H1 (cell line): ENCODE results near the gene STIL. TPM values are rescaled to one million over a fixed set of nuclear protein-coding genes. Genes with fewer than 3 reads are reported as not detected.

ENCODE experiments used
- CTCF ChIA-PET: fragments of 300-600 bp; sonication (Branson Sonifier 250); formaldehyde crosslinking; loops from one replicate; lab custom pipeline; 2021; ENCODE audit not compliant: partially characterized antibody; lab: Charles Lee
- POLR2A ChIA-PET: fragments of 300-600 bp; sonication (Branson Sonifier 250); formaldehyde crosslinking; loops from one replicate; lab custom pipeline; 2021; ENCODE audit warnings: inconsistent platforms; ENCODE audit not compliant: partially characterized antibody; lab: Charles Lee
- DNase-seq, 2 experiments: peaks; one replicate each; pipeline versions ENCODE4 v3.0.0 to v3.0.0-alpha.2; 2010 to 2022; ENCODE audit warnings: low spot score in 2 of 2, low read depth in 1 of 2, mixed read lengths in 1 of 2
- FAIRE-seq: peaks from 2 replicates; lab custom pipeline; 2011; peaks lifted over from hg19 to GRCh38; lab: Jason Lieb, UNC
- H2AFZ ChIP-seq: 2 replicates; pipeline ENCODE4 v1.8.1; 2012; ENCODE audit warnings: low read length, inconsistent platforms
- H2AK5ac ChIP-seq: 2 replicates; pipeline ENCODE4 v1.6.1; 2013; ENCODE audit warnings: low read depth, low read length
- H2BK120ac ChIP-seq: replicated peaks from 2 replicates; pipeline ENCODE3; 2013; ENCODE audit warnings: low read depth, low read length, inconsistent platforms
- H2BK12ac ChIP-seq: 2 replicates; pipeline ENCODE4 v1.6.1; 2013; ENCODE audit warnings: low read depth, low read length
- H2BK15ac ChIP-seq: 2 replicates; pipeline ENCODE4 v1.6.1; 2013; ENCODE audit warnings: low read length
- H2BK20ac ChIP-seq: 2 replicates; pipeline ENCODE4 v1.6.1; 2013; ENCODE audit warnings: low read length
- H2BK5ac ChIP-seq: 2 replicates; pipeline ENCODE4 v1.6.1; 2013; ENCODE audit warnings: low read depth, low read length
- H3K14ac ChIP-seq: 2 replicates; pipeline ENCODE4 v1.6.1; 2013; ENCODE audit warnings: inconsistent platforms; ENCODE audit not compliant: insufficient read length
- H3K18ac ChIP-seq: 2 replicates; pipeline ENCODE4 v1.6.1; 2013; ENCODE audit warnings: low read length; ENCODE audit errors: extremely low read depth
- H3K23ac ChIP-seq: 2 replicates; pipeline ENCODE4 v1.6.1; 2013; ENCODE audit warnings: inconsistent platforms; ENCODE audit not compliant: insufficient read length
- H3K23me2 ChIP-seq: 2 replicates; pipeline ENCODE4 v1.6.1; 2013; ENCODE audit warnings: low read depth, low read length
- H3K27ac ChIP-seq: 2 replicates; pipeline ENCODE4 v1.6.1; 2011; ENCODE audit warnings: low read depth, low read length, inconsistent platforms
- H3K27me3 ChIP-seq, 4 experiments: replicated peaks in 1 of 4; 1 replicate in 1 of 4; 2 replicates in 3 of 4; pipeline versions ENCODE4 v1.6.1 to v1.8.1; 2011 to 2013; ENCODE audit warnings: low read length in 3 of 4, mild to moderate bottlenecking in 3 of 4, inconsistent platforms in 2 of 4, mixed read lengths in 2 of 4, moderate library complexity in 1 of 4; ENCODE audit not compliant: control insufficient read depth in 3 of 4, insufficient read depth in 3 of 4; ENCODE audit errors: extremely low read depth in 1 of 4
- H3K36me3 ChIP-seq, 4 experiments: 2 replicates each; pipeline versions ENCODE4 v1.6.1 to v1.8.1; 2011 to 2013; ENCODE audit warnings: mild to moderate bottlenecking in 4 of 4, low read length in 3 of 4, moderate library complexity in 2 of 4, control low read depth in 1 of 4, inconsistent platforms in 1 of 4; ENCODE audit not compliant: insufficient read depth in 4 of 4, control insufficient read depth in 2 of 4
- H3K4ac ChIP-seq: replicated peaks from 2 replicates; pipeline ENCODE3; 2013; ENCODE audit warnings: low read length, low read depth, mixed read lengths, inconsistent platforms; ENCODE audit not compliant: insufficient read length
- H3K4me1 ChIP-seq, 4 experiments: replicated peaks in 1 of 4; 1 replicate in 1 of 4; 2 replicates in 3 of 4; pipeline versions ENCODE4 v1.6.1 to v1.8.1; 2011 to 2013; ENCODE audit warnings: low read length in 3 of 4, inconsistent platforms in 2 of 4, mixed read lengths in 1 of 4; ENCODE audit not compliant: insufficient read depth in 4 of 4, control insufficient read depth in 3 of 4
- H3K4me2 ChIP-seq, 2 experiments: 2 replicates each; pipeline versions ENCODE4 v1.6.1 to v1.8.1; 2011 to 2013; ENCODE audit warnings: low read depth in 2 of 2, low read length in 2 of 2, control low read depth in 1 of 2, inconsistent platforms in 1 of 2, mild to moderate bottlenecking in 1 of 2; ENCODE audit not compliant: insufficient read depth in 1 of 2
- H3K4me3 ChIP-seq, 4 experiments: fragments of 200-600, 300-600 bp in 1 of 4; sonication (generic), shearing (Covaris generic), sonication (Bioruptor Twin) in 1 of 4; 2 replicates each; pipeline versions ENCODE4 v1.5.1 to v1.8.1; 2011 to 2016; ENCODE audit warnings: low read length in 4 of 4, low read depth in 3 of 4, control low read depth in 2 of 4, inconsistent platforms in 2 of 4, mild to moderate bottlenecking in 2 of 4, mixed read lengths in 1 of 4, moderate library complexity in 1 of 4; ENCODE audit not compliant: insufficient read depth in 2 of 4; ENCODE audit errors: extremely low read depth in 1 of 4
- H3K56ac ChIP-seq: replicated peaks from 2 replicates; pipeline ENCODE3; 2013; ENCODE audit warnings: low read depth, mild to moderate bottlenecking, mixed read lengths, low read length, inconsistent platforms; ENCODE audit not compliant: insufficient read length
- H3K79me1 ChIP-seq: 2 replicates; pipeline ENCODE4 v1.6.1; 2013; ENCODE audit warnings: low read depth, low read length, control low read depth
- H3K79me2 ChIP-seq, 2 experiments: 2 replicates each; pipeline versions ENCODE4 v1.6.1 to v1.8.1; 2012 to 2013; ENCODE audit warnings: low read length in 2 of 2, mild to moderate bottlenecking in 2 of 2, inconsistent platforms in 1 of 2; ENCODE audit not compliant: insufficient read depth in 2 of 2, control insufficient read depth in 1 of 2
- H3K9ac ChIP-seq, 4 experiments: replicated peaks in 1 of 4; 1 replicate in 1 of 4; 2 replicates in 3 of 4; pipeline versions ENCODE4 v1.6.1 to v1.8.1; 2011 to 2013; ENCODE audit warnings: low read depth in 3 of 4, low read length in 3 of 4, control low read depth in 2 of 4, mild to moderate bottlenecking in 2 of 4, moderate library complexity in 2 of 4, inconsistent platforms in 1 of 4; ENCODE audit errors: extremely low read depth in 1 of 4
- H3K9me3 ChIP-seq, 2 experiments: 2 replicates each; pipeline versions ENCODE4 v1.6.1 to v1.8.1; 2012 to 2013; ENCODE audit warnings: mild to moderate bottlenecking in 2 of 2, moderate library complexity in 2 of 2, control low read depth in 1 of 2, inconsistent platforms in 1 of 2, low read depth in 1 of 2, low read length in 1 of 2, mixed read lengths in 1 of 2; ENCODE audit not compliant: insufficient read depth in 2 of 2
- H4K20me1 ChIP-seq, 2 experiments: replicated peaks in 1 of 2; 2 replicates each; pipeline versions ENCODE3 to v1.8.1; 2011 to 2013; ENCODE audit warnings: inconsistent platforms in 2 of 2, low read length in 2 of 2, mild to moderate bottlenecking in 1 of 2; ENCODE audit not compliant: insufficient read depth in 2 of 2, control insufficient read depth in 1 of 2
- H4K5ac ChIP-seq: 2 replicates; pipeline ENCODE4 v1.6.1; 2013; ENCODE audit warnings: low read length, low read depth, mixed read lengths, inconsistent platforms; ENCODE audit not compliant: insufficient read length
- H4K8ac ChIP-seq: 2 replicates; pipeline ENCODE4 v1.8.0; 2013; ENCODE audit warnings: mild to moderate bottlenecking, moderate library complexity, low read length, inconsistent platforms; ENCODE audit not compliant: insufficient read depth; ENCODE audit errors: extremely low read depth
- H4K91ac ChIP-seq: replicated peaks from 2 replicates; pipeline ENCODE3; 2013; ENCODE audit warnings: low read length, mixed read lengths, inconsistent platforms; ENCODE audit not compliant: insufficient read length
- TAF7 ChIP-seq: optimal IDR thresholded peaks from 2 replicates; pipeline ENCODE3; 2011; ENCODE audit warnings: low read depth, mild to moderate bottlenecking, inconsistent platforms, low read length, moderate library complexity, borderline replicate concordance
- WGBS, 2 experiments: shearing (Covaris generic) in 1 of 2; methylation state at CpG; one replicate each; pipeline versions ENCODE4 v1.1.6 to v1.1.7; 2013 to 2015; ENCODE audit warnings: low lambda C conversion rate in 2 of 2, mixed read lengths in 2 of 2, inconsistent platforms in 1 of 2, low coverage in 1 of 2, missing lambda C conversion rate in 1 of 2; ENCODE audit not compliant: insufficient replicate concordance in 2 of 2, insufficient coverage in 1 of 2, insufficient read length in 1 of 2; ENCODE audit errors: extremely low coverage in 1 of 2, missing lambda C conversion rate in 1 of 2; 5-methylcytosine and 5-hydroxymethylcytosine counted together
- polyA plus RNA-seq, 7 experiments: library from polyadenylated mRNA; depleted of rRNA in 3 of 7; stranded (reverse) in 5 of 7; unstranded in 2 of 7; fragments of >200 nt in 5 of 7; fragments of 200-250 nt in 2 of 7; gene quantifications; 1 replicate in 5 of 7; 2 replicates in 1 of 7; 4 replicates in 1 of 7; pipeline versions ENCODE4 v1.2.1 to v1.2.3, GENCODE V29; 2011 to 2013; ENCODE audit warnings: missing spikeins in 2 of 7, mixed read lengths in 2 of 7
- total RNA-seq: library from RNA; stranded (reverse); fragmentation: NEBNext Ultra II Directional; extraction: Animal tissue kit (Norgen Biotek cat#: 25700); gene quantifications from 2 replicates; pipeline ENCODE4 v1.2.1, GENCODE V29; 2021

STIL gene
- total and polyA plus RNA-seq, 2 of the 8 experiments (the other 6 are each of a cell fraction or from before 2014, with no cell fraction given): 13.6 to 25.1 TPM

DNA sequence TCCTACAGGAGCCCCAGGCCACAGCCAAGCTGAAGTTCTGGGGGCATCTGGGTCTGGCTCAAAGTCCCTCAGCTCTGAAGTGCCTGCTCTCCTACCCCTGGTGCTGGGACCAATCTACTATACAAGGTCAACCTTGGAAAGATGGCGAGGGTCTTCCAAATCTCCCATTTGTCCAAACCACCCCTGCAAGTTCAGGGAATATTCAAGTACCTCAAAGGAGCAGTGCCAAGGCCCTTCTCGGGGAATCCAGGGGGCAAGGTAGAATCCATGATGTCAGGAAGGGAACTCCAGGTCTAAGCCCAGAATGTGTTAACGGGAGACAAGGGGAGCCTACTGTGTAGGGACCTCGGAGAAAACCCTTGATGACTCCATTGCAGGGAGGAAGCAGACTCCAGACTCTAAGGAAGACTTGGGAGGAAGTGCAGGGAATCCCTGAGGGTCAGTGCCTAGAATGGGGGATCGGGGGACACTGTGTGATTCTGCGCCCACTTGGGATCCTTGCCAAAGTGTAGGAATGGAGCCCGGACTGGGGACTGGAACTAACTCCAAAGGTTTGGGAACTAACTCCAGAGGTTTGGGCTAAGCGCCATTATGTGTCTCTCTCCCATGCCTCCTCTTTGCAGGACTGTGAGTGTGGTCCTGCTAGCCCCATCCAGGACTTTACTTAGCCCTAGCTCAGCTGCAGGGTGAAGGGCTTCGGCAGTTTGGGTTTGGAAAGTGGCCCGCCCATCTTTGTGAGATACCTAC is 90.6 kb downstream of the STIL start:
- no peak overlapping the region for H2AK5ac ChIP-seq
- ChIA-PET CTCF (interaction anchor here (0.6 to 4.2 kb wide), 3 partner anchors 26 to 31 kb away, joined by 3 to 25 read pairs (median 4); no protein-coding TSS in a partner anchor), POLR2A (interaction anchor here (0.6 kb wide), 1 partner anchor 42 kb away, joined by 3 read pairs; no protein-coding TSS in a partner anchor)
- H3K36me3 ChIP-seq: no peaks in the 10 kb centered on the region; a peak in 1 of 8 replicates
- H3K4ac ChIP-seq: no peak overlapping the region
- no peak overlapping the region for H3K18ac ChIP-seq
- 43% methylated on average over 10 of the region's 10 CpGs; no CpG with 5 or more reads in 1 of the 2 experiments for WGBS, 2 experiments
- no peak overlapping the region for H2BK12ac ChIP-seq
- no peak overlapping the region for H2BK20ac ChIP-seq
- no peak overlapping the region for H2BK15ac ChIP-seq
- H3K4me3 ChIP-seq: peak overlapping the region in 2 of 4 experiments; percentile 5; a peak in 1 of 8 replicates
- no peak overlapping the region for H2AFZ ChIP-seq
- H3K4me2 ChIP-seq: peak overlapping the region; percentile 67 to 71
- no peak for DNase-seq
- no peak overlapping the region for H3K9ac ChIP-seq
- H2BK5ac ChIP-seq: no peak overlapping the region
- TF ChIP-seq TAF7: no peak
- no peaks in the 10 kb centered on the region for H3K79me1 ChIP-seq
- no peak overlapping the region for H3K27ac ChIP-seq
- H3K79me2 ChIP-seq: no peaks in the 10 kb centered on the region
- no peak overlapping the region for H4K91ac ChIP-seq
- FAIRE-seq: no peak
- no peak overlapping the region for H4K8ac ChIP-seq
- peaks cover 3 to 20% (median 19%) of the 10 kb centered on the region in 4 experiments for H3K4me1 ChIP-seq
- H4K20me1 ChIP-seq: peaks cover 5 to 13% of the 10 kb centered on the region in 2 experiments
- H3K9me3 ChIP-seq: no peaks in the 10 kb centered on the region
- no peak overlapping the region for H3K23ac ChIP-seq
- no peak overlapping the region for H3K56ac ChIP-seq
- H2BK120ac ChIP-seq: no peak overlapping the region
- H3K23me2 ChIP-seq: peaks cover 5% of the 10 kb centered on the region; the same call in 1 of the 2 replicates
- H3K14ac ChIP-seq: no peak overlapping the region
- no peak overlapping the region for H4K5ac ChIP-seq
- peaks cover 72 to 97% (median 84%) of the 10 kb centered on the region in 4 experiments for H3K27me3 ChIP-seq
